ENCODE data around the gene TUBD1. TPM values are rescaled to one million over a fixed set of nuclear protein-coding genes. Genes with fewer than 3 reads are reported as not detected.

The TUBD1 gene
- total RNA-seq, 2 experiments from 2014 or later, result 7.3 to 9.4 TPM

- no peaks in the 10 kb centered on the region for H3K27me3 ChIP-seq (ENCODE audit: control insufficient read depth in 1 of 2, insufficient read depth in 2 of 2, low read length in 2 of 2)
- Mint-ChIP-seq H3K36me3 (ENCODE audit: low read depth) (peaks cover 42% of the 10 kb centered on the region), H3K4me3 (no peak overlapping the region), H3K27me3 (no peaks in the 10 kb centered on the region), H3K27ac (no peak overlapping the region), H3K4me1 (ENCODE audit: low read depth) (no peaks in the 10 kb centered on the region), H3K9me3 (no peaks in the 10 kb centered on the region)
- no peak overlapping the region for H3K4me3 ChIP-seq (ENCODE audit: low read length)
- DNase-seq (no peak), ATAC-seq (ENCODE audit: poor library complexity) (no peak)
- CTCF ChIA-PET, result interaction anchor here (1.0 kb wide), 1 partner anchor 57 kb away, joined by 3 read pairs; no protein-coding TSS in a partner anchor
- POLR2A ChIA-PET, result interaction anchor here (1.3 kb wide), 1 partner anchor 28 kb away, joined by 3 read pairs; no protein-coding TSS in a partner anchor
- H3K9me3 ChIP-seq (ENCODE audit: control insufficient read depth in 1 of 2, insufficient read depth in 1 of 2, low read length in 2 of 2), result no peaks in the 10 kb centered on the region
- no peaks in the 10 kb centered on the region for H3K4me1 ChIP-seq (ENCODE audit: insufficient read depth, low read length)
- intact Hi-C loops (cut with DNase I, micrococcal nuclease), result no loop called here
- TF ChIP-seq CTCF (IDR thresholded peaks at IDR 0.05), result no peak
- H3K27ac ChIP-seq (ENCODE audit: low read depth in 1 of 2, low read length in 2 of 2), result no peak overlapping the region
- H3K36me3 ChIP-seq (ENCODE audit: insufficient read depth, low read length), result peaks cover 17% of the 10 kb centered on the region
Observed at GRCh38 chr17:59814276-59814675, 78.5 kb downstream of the TUBD1 start.

- intact Hi-C loops (cut with DNase I, micrococcal nuclease), result no loop called here
- no peak overlapping the region for H3K27ac Mint-ChIP-seq
- ATAC-seq (ENCODE audit: poor library complexity) (no peak), DNase-seq (no peak)
- Histone ChIP-seq H3K27ac (ENCODE audit: low read depth in 1 of 2, low read length in 2 of 2) (no peak overlapping the region), H3K9me3 (ENCODE audit: control insufficient read depth in 1 of 2, insufficient read depth in 1 of 2, low read length in 2 of 2) (no peaks in the 10 kb centered on the region), H3K4me1 (ENCODE audit: insufficient read depth, low read length) (no peaks in the 10 kb centered on the region), H3K27me3 (ENCODE audit: control insufficient read depth in 1 of 2, insufficient read depth in 2 of 2, low read length in 2 of 2) (no peaks in the 10 kb centered on the region), H3K4me3 (ENCODE audit: low read length) (no peak overlapping the region), H3K36me3 (ENCODE audit: insufficient read depth, low read length) (peaks cover 17% of the 10 kb centered on the region)
- ChIA-PET CTCF (no interaction called here), POLR2A (no interaction called here)
- peaks cover 51% of the 10 kb centered on the region for H3K36me3 Mint-ChIP-seq (ENCODE audit: low read depth)
- H3K4me3 Mint-ChIP-seq, result no peak overlapping the region
- H3K9me3 Mint-ChIP-seq, result no peaks in the 10 kb centered on the region
- H3K4me1 Mint-ChIP-seq (ENCODE audit: low read depth), result no peaks in the 10 kb centered on the region
- no peaks in the 10 kb centered on the region for H3K27me3 Mint-ChIP-seq
- no peak for TF ChIP-seq CTCF (IDR thresholded peaks at IDR 0.05)
Observed at GRCh38 chr17:59812139-59812538, 80.6 kb downstream of the TUBD1 start.

GRCh38 chr17:59811209-59811608 is 81.5 kb downstream of the TUBD1 start:
- Mint-ChIP-seq H3K27me3 (no peaks in the 10 kb centered on the region), H3K4me3 (no peak overlapping the region), H3K36me3 (ENCODE audit: low read depth) (peaks cover 49% of the 10 kb centered on the region), H3K4me1 (ENCODE audit: low read depth) (no peaks in the 10 kb centered on the region), H3K9me3 (no peaks in the 10 kb centered on the region), H3K27ac (no peak overlapping the region)
- no peaks in the 10 kb centered on the region for H3K4me1 ChIP-seq (ENCODE audit: insufficient read depth, low read length)
- intact Hi-C loops (cut with DNase I, micrococcal nuclease), result no loop called here
- H3K27ac ChIP-seq (ENCODE audit: low read depth in 1 of 2, low read length in 2 of 2), result no peak overlapping the region
- H3K9me3 ChIP-seq (ENCODE audit: control insufficient read depth in 1 of 2, insufficient read depth in 1 of 2, low read length in 2 of 2), result no peaks in the 10 kb centered on the region
- ATAC-seq (ENCODE audit: poor library complexity) (no peak), DNase-seq (no peak)
- peaks cover 17% of the 10 kb centered on the region for H3K36me3 ChIP-seq (ENCODE audit: insufficient read depth, low read length)
- ChIA-PET POLR2A (interaction anchor here (0.6 kb wide), 1 partner anchor 83 kb away, joined by 3 read pairs; no protein-coding TSS in a partner anchor), CTCF (no interaction called here)
- no peaks in the 10 kb centered on the region for H3K27me3 ChIP-seq (ENCODE audit: control insufficient read depth in 1 of 2, insufficient read depth in 2 of 2, low read length in 2 of 2)
- no peak overlapping the region for H3K4me3 ChIP-seq (ENCODE audit: low read length)
- no peak for TF ChIP-seq CTCF (IDR thresholded peaks at IDR 0.05)
